HUDEP-2 (cell line): ENCODE results near the gene POM121C.
"Not testable (repeated sequence)": the region's sequence is repeated elsewhere in the genome, so short reads cannot be mapped to it uniquely, and the experiment has no call there.

Experiments used
- DNase-seq, 76 experiments: peaks; one replicate each; lab custom pipeline; 2025; ENCODE audit not compliant: unreplicated experiment in 76 of 76; lab: John Stamatoyannopoulos, UW

Gene POM121C

DNA sequence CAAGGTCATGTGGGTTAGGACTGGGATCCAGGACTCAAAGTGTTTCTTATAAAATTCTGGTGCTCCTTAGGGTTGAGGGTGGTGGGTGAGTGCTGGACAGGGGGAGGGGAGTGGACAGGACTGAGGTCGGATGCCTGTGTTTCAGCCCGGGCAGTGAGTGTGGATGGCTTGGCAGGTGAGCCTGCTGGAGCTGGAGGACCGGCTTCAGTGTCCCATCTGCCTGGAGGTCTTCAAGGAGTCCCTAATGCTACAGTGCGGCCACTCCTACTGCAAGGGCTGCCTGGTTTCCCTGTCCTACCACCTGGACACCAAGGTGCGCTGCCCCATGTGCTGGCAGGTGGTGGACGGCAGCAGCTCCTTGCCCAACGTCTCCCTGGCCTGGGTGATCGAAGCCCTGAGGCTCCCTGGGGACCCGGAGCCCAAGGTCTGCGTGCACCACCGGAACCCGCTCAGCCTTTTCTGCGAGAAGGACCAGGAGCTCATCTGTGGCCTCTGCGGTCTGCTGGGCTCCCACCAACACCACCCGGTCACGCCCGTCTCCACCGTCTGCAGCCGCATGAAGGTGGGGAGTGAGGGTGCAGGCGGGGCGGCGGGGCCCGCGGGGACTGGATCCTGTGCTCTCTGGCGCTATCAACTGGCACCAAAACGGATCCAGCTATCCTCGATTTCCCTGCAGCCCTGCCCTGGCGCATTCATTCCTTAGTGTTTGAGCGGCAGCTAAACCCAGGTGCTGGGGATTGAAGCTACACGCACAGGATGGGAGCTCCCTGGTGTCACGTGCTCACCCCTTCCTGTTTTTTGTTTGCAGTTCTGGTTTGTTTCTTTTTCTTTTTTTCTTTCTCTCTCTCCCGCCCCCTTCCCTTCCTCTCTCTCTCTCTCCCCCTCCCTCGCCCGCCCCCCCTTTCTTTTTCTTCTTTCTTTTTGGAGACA, 87.1 kb downstream of the POM121C start:
- not testable (repeated sequence) for DNase-seq

DNA sequence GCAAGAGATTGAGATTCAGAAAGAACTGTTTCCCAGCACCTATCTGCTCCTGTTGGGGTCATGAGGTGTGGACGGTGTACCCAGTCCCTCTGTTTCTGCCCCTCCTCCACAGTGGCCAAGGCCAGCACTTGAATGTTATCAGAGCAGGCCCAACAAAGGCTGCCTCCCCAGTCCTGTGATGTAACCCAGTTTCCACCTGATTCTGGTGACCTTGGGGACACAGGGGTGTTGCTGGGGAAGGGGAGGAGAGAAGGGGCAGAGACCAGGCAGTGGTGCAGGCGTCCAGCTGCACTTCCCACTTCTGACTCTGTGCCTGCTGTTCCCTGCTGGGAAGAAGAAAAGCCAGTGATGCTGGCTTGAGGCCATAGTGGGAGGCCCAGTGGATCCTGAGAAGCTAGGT, 88.2 kb downstream of the POM121C start:
- DNase-seq = not testable (repeated sequence)

DNA sequence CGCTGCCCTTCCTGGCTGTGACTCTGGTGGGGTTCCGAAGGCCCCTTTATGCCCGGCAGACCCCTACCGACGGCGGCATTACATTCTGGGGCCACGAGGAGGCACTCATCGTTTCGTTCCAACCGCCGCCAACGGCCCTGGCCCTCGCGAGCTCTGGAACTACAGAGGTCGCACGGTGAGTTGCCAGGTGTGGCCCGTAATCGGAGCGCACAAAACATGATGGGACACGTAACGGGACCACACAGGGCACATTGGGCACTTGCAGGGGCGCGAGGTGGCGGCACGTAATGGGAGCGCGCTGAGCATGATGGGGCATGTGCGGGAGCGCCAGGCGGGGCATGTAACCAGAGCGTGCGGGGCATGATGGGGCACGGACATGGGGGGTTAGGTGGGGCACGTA, 90.8 kb downstream of the POM121C start, which contains the start of gene TRIM73:
TRIM73 (plus strand) TSS at position 301 of the 400 bp plus-strand sequence. CDS start 3,305 bp downstream, outside the sequence.
- DNase-seq = not testable (repeated sequence)

DNA sequence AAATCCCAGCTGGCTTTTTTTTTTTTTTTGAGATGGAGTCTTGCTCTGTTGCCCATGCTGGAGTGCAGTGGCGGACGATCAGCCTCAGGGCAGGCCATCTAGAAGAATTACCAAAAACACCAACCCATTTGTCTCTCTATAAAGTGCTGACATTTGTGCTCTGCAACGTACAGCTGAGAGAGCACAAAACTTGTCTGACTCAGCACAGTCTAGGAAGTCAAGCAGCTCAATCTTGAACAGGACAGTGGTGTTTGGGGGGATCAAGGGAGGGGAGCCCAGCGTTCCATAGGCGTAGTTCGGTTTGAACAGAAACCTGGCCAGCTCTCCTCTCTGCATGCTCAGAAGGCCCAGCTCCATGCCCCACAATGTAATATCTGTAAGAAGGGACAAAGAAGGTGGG, 92.9 kb downstream of the POM121C start:
- DNase-seq = not testable (repeated sequence)

DNA sequence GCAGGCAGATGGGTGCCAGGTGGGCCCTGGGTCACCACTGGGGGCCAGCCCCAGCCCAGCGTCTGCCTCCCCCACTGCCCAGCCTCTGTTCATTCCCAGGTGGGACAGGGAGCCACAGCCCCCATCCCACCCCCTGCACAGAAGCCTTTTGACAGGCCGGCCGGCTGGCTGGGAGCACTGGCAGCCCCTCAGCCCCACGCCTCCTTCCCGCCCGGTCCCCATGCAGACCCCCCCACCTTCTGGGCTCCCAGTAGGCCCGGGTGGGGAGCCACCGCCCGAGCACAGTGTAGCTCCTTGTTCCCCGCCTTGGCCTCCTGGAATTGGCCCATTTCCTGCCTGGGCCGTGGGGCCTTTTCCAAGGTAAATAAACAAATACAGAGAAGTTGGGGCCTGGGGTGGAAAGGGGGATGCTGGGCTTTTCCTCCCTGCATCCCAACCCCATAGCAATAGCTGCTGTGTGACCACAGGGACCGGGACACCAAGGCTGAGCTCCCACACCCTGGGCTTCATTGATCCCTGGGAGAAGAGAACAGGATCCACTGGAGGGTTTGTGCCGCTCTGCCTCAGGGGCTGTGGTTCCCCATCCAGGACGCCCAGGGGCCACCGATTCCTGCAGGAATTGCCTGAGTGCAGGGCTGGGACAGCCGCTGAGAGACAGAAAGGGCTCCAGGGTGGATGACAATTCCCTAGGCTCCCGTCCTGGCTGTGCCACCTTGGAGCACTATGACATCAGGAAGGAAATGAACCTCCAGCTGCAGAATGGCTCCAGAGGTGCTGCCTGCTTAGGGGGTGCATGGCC, 111.4 kb downstream of the POM121C start:
- not testable (repeated sequence) for DNase-seq

DNA sequence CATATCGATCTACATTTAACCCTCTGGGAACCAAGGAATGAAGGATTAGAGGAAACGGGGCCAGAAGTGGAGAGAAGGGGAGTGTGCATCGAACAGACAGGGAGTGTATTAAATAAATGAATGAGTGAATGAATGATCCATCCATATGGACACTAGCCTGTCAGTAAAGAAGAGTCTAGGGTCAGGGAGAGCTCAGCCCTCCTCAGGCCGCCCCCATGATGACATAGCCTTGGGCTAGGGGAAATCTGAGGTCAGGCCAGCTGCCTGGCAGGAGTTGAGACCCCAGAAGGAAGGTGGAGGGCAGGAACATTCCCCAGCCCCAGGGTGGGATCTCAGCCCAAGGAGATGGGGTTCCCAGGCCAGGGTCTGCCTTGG, 112.0 kb downstream of the POM121C start:
- not testable (repeated sequence) for DNase-seq

DNA sequence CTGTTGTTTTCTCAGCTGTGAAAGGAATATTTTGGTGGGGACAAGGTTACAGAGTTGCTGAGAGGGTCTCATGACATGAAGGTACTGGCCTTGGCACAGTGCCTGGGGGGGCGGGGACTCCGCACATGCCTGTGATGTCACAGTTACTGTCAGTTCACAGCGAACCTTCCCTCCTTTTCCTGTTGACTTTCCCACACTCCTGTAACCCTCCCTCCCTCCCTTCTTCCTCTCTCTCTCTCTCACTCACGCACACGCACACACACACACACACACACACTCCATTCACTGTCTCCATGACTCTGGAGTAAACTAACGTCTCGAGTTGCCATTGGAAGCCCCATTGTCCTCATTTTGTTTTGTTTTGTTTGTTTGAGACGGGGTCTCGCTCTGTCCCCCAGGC, 118.8 kb downstream of the POM121C start:
- DNase-seq = not testable (repeated sequence)
